PFSK-1 (cell line): ENCODE results near the gene WSCD2.

Experiments
- POLR2AphosphoS5 ChIP-seq: IDR thresholded peaks from 2 replicates; pipeline ENCODE4 v1.6.1; 2012; ENCODE audit warnings: low read depth, mild to moderate bottlenecking, control low read depth, low read length, moderate library complexity
- SIN3A ChIP-seq: IDR thresholded peaks from 2 replicates; pipeline ENCODE4 v1.6.1; 2012; ENCODE audit warnings: mild to moderate bottlenecking, low read length, moderate library complexity, borderline replicate concordance; ENCODE audit not compliant: insufficient read depth

DNA sequence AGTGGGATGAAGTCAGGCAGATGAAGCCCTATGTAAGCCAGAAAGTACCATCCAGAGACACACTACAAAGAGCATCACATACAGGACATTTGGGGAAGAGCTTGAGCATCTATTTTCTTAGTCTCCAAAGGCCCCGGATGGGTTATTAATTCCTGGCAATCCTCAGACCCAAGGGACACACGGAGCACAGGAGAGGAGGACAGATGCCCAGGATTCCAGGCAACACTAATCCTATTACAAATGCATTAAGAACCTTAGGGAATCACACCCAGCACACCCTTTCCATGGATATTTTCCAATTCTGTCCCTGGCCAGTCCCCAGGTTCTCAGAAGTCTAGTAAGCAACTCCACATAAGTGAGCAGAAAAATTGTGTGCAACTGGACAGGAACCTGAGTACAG, 144.1 kb downstream of the WSCD2 start:
- TF ChIP-seq POLR2AphosphoS5, result no peak
- TF ChIP-seq SIN3A, result no peak
